ENCODE measurements around the gene DRC7.

GRCh38 chr16:57680842-57681375, 13.7 kb upstream of the DRC7 start:
- TF ChIP-seq CTCF (IDR thresholded peaks at IDR 0.05) (no peak), POLR2A (IDR thresholded peaks at IDR 0.05) (no peak), POLR2AphosphoS5 (IDR thresholded peaks at IDR 0.05) (no peak), EP300 (IDR thresholded peaks at IDR 0.05) (no peak)
